Adipocyte (in vitro differentiated cells): Measurements from ENCODE around the gene EFCAB8.
"Not testable (repeated sequence)": the region's sequence is repeated elsewhere in the genome, so short reads cannot be mapped to it uniquely, and the experiment has no call there.

Source experiments
- DNase-seq: peaks from one replicate; pipeline ENCODE4 v3.0.0-alpha.2; 2015; ENCODE audit warnings: low read depth
- H3K27me3 ChIP-seq: replicated peaks from 2 replicates; pipeline ENCODE4 v1.7.0; 2013; ENCODE audit warnings: mild to moderate bottlenecking, low read length, moderate library complexity; ENCODE audit not compliant: control insufficient read depth, insufficient read depth
- H3K36me3 ChIP-seq: 2 replicates; pipeline ENCODE4 v1.7.0; 2013; ENCODE audit warnings: low read length, mild to moderate bottlenecking, moderate library complexity; ENCODE audit not compliant: control insufficient read depth, insufficient read depth, severe bottlenecking
- H3K4me1 ChIP-seq: 2 replicates; pipeline ENCODE4 v1.7.0; 2013; ENCODE audit warnings: mild to moderate bottlenecking, low read length, moderate library complexity; ENCODE audit not compliant: control insufficient read depth, insufficient read depth
- H3K4me3 ChIP-seq: 2 replicates; pipeline ENCODE4 v1.7.0; 2013; ENCODE audit warnings: mild to moderate bottlenecking, low read length, moderate library complexity
- H3K9ac ChIP-seq: 2 replicates; pipeline ENCODE4 v1.7.0; 2013; ENCODE audit warnings: mild to moderate bottlenecking, low read length, moderate library complexity
- H3K9me3 ChIP-seq: 2 replicates; pipeline ENCODE4 v1.7.0; 2013; ENCODE audit warnings: mild to moderate bottlenecking, low read length, moderate library complexity; ENCODE audit not compliant: control insufficient read depth

Gene EFCAB8

DNA sequence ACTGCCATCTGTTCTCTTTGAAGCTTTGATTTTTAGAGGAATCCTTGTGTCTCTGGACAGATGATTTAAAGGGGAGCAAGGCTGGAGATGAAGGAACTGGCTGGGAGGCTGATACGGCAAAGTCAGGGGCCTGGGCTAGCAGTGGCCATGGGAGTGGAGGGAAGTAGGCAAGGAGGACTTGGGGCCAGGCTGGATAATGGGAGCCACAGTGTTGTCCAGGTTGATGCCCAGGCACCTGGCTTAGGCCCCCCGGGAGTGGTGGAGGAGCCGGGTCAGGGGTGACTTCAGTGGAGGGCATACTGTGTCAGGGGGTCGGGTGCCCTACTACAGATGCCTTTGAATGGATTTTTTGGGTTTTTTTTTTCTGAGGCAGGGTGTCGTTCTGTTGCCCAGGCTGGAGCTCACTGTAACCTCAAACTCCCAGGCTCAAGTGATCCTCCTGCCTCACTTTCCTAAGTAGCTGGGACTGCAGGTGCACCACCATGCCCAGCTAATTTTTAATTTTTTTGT, 45.0 kb downstream of the EFCAB8 start:
- Histone ChIP-seq H3K4me3 (no peak overlapping the region), H3K36me3 (no peaks in the 10 kb centered on the region), H3K4me1 (peaks cover 4% of the 10 kb centered on the region), H3K27me3 (peaks cover 17% of the 10 kb centered on the region), H3K9me3 (no peaks in the 10 kb centered on the region), H3K9ac (no peak overlapping the region)
- DNase-seq, result no peak

- H3K9ac ChIP-seq, H3K36me3 ChIP-seq, H3K4me1 ChIP-seq, DNase-seq, H3K9me3 ChIP-seq, H3K4me3 ChIP-seq: not testable (repeated sequence)
- peaks cover 26% of the 10 kb centered on the region for H3K27me3 ChIP-seq
Measured at GRCh38 chr20:32904678-32905077, 46.0 kb downstream of the EFCAB8 start.

DNA sequence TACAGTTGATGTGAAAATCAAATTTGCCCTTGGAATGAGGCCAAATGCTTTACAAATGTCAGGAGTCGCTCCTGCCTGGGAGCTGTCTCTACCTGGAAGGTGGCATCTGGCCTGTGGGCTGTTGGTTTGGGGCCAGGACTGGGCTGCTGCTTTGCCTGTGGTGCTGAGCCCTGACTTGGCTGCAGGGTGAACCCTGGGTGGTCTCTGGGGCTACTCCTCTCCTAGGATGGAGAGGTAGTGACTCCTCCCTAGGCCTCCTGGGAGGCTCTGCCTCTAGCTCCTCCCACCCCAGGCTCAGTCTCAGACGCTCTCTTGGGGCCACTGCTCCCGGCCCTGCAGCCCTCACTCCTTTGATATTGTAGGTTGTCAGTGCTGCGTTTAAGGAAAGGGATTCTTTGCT, 47.5 kb downstream of the EFCAB8 start:
- no peaks in the 10 kb centered on the region for H3K4me1 ChIP-seq
- no peaks in the 10 kb centered on the region for H3K36me3 ChIP-seq
- H3K9me3 ChIP-seq, result no peaks in the 10 kb centered on the region
- peaks cover 32% of the 10 kb centered on the region for H3K27me3 ChIP-seq
- no peak overlapping the region for H3K9ac ChIP-seq
- no peak for DNase-seq
- no peak overlapping the region for H3K4me3 ChIP-seq

- Histone ChIP-seq H3K9me3 (no peaks in the 10 kb centered on the region), H3K9ac (no peak overlapping the region), H3K36me3 (no peaks in the 10 kb centered on the region), H3K27me3 (peaks cover 32% of the 10 kb centered on the region), H3K4me1 (no peaks in the 10 kb centered on the region), H3K4me3 (no peak overlapping the region)
- no peak for DNase-seq
Measured at GRCh38 chr20:32906871-32907495, 48.3 kb downstream of the EFCAB8 start.

DNA sequence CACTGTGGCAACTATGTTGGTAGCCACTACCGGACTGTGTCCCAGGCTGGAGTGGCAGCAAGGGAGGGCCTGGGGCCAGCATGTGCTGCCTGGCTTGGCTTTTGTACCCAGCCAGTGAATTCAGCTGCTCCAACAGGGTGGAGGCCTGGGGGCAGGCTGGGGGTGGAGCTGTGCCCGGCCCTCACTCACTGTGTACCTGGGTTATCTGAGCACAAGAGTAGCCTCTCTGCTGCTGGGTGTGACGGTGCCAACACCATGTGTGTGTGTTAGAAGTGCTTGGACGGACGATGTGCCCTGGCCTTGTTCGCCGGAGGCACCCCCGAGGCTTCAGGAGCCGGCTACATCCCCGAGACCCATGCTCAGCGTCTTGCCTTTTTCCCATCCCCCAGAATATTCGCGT, 49.2 kb downstream of the EFCAB8 start:
- Histone ChIP-seq H3K4me3 (no peak overlapping the region), H3K36me3 (no peaks in the 10 kb centered on the region), H3K9me3 (no peaks in the 10 kb centered on the region), H3K27me3 (peaks cover 34% of the 10 kb centered on the region), H3K4me1 (no peaks in the 10 kb centered on the region), H3K9ac (no peak overlapping the region)
- no peak for DNase-seq

DNA sequence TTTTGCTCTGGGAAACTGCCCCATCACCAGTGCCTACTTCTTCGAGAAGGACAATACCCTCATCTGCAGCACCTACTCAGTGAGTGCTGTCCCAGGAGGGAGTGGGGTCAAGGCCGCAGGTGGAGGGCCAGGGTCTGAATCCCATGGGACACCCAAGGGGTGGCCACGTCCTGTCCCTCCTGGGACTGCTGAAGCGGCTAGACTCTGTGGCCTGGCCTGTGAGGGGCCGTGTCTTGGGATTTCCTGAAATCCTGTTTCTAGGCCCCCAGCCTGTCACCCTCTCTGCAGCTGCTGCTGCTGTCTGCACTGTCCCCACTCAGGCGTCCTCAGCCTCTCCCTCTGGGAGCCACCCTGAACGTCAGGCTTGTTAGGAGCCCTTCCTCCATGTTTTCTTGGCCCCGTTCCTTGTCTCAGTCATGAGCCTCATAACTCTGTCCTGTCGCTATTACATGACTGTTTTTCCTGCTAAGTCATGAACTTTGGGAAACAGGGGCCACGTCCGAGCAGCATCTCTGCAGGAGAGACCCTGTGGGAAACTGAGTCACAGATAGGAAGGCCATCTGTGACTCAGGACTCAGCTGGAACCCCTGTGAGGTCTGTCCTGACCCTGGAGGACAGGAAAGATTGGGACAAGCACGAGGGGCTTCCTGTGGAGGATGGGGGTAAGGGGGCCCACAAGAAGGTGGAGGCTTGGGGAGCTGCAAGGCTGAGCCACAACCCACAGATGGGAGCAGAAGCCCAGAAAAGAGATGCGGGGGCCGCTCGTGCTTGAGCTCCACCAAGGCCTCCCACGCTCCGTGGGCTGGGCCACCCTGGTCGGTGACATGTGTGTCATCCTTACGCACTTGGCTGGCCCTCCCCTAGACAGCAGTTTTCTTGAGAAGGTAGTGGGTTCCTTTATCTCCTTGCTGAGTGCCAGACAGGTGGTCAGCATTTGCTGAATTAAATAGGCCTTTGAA, 49.9 kb downstream of the EFCAB8 start:
- H3K9ac ChIP-seq, result no peak overlapping the region
- H3K36me3 ChIP-seq, result no peaks in the 10 kb centered on the region
- H3K4me3 ChIP-seq, result no peak overlapping the region
- no peaks in the 10 kb centered on the region for H3K9me3 ChIP-seq
- peaks cover 34% of the 10 kb centered on the region for H3K27me3 ChIP-seq
- DNase-seq, result no peak
- no peaks in the 10 kb centered on the region for H3K4me1 ChIP-seq

- Histone ChIP-seq H3K4me1 (no peaks in the 10 kb centered on the region), H3K36me3 (no peaks in the 10 kb centered on the region), H3K9ac (no peak overlapping the region), H3K4me3 (no peak overlapping the region), H3K27me3 (peaks cover 34% of the 10 kb centered on the region), H3K9me3 (peaks cover under 1% of the 10 kb centered on the region)
- DNase-seq, result no peak
Measured at GRCh38 chr20:32909451-32909850, 50.7 kb downstream of the EFCAB8 start.

GRCh38 chr20:32909896-32910571, 51.3 kb downstream of the EFCAB8 start:
- no peaks in the 10 kb centered on the region for H3K4me1 ChIP-seq
- no peak overlapping the region for H3K4me3 ChIP-seq
- peaks cover 7% of the 10 kb centered on the region for H3K9me3 ChIP-seq
- H3K36me3 ChIP-seq, result no peaks in the 10 kb centered on the region
- peaks cover 34% of the 10 kb centered on the region for H3K27me3 ChIP-seq
- no peak for DNase-seq
- H3K9ac ChIP-seq, result no peak overlapping the region

DNA sequence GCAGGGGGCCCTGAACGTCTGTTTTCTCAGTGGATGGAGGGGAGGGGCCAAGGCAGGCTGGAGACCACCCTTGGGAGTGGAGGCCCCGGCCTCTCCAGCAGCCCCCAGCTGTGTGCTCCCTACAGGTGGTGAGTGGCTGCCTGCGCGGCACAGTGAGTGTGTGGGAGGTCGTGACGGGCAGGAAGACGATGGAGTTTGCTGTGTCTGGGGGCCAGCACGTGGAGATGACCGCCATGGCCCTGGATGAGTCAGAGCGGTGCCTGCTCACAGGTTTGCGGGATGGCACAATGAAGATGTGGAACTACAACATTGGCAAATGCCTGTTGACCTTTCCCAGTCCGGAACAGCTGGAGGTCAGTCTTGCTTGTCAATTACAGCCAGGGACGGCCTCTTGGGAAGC, 52.6 kb downstream of the EFCAB8 start:
- Histone ChIP-seq H3K9ac (no peak overlapping the region), H3K27me3 (peaks cover 29% of the 10 kb centered on the region), H3K9me3 (peaks cover 20% of the 10 kb centered on the region), H3K36me3 (no peaks in the 10 kb centered on the region), H3K4me3 (no peak overlapping the region), H3K4me1 (no peaks in the 10 kb centered on the region)
- no peak for DNase-seq

GRCh38 chr20:32912688-32913087, 54.0 kb downstream of the EFCAB8 start:
- no peak overlapping the region for H3K9ac ChIP-seq
- H3K4me1 ChIP-seq, result no peaks in the 10 kb centered on the region
- no peak overlapping the region for H3K4me3 ChIP-seq
- H3K9me3 ChIP-seq, result peaks cover 29% of the 10 kb centered on the region
- peaks cover 17% of the 10 kb centered on the region for H3K27me3 ChIP-seq
- no peak for DNase-seq
- no peaks in the 10 kb centered on the region for H3K36me3 ChIP-seq

GRCh38 chr20:32914031-32914430, 55.3 kb downstream of the EFCAB8 start:
- Histone ChIP-seq H3K9me3 (peaks cover 29% of the 10 kb centered on the region), H3K4me1 (no peaks in the 10 kb centered on the region), H3K36me3 (no peaks in the 10 kb centered on the region), H3K4me3 (no peak overlapping the region), H3K27me3 (peaks cover 20% of the 10 kb centered on the region), H3K9ac (no peak overlapping the region)
- no peak for DNase-seq
